Umbilical cord (tissue), 2 donors: Measurements from ENCODE around the gene HOXC10. TPM values are rescaled to one million over a fixed set of nuclear protein-coding genes. Genes with fewer than 3 reads are reported as not detected.

Experiments
- DNase-seq: peaks from one replicate; pipeline ENCODE4 v3.0.0-alpha.2; 2015; ENCODE audit warnings: low spot score
- total RNA-seq: library from RNA; depleted of rRNA; stranded (reverse); fragments of >200 nt; gene quantifications from one replicate; pipeline ENCODE4 v1.2.3, GENCODE V29; 2014; ENCODE audit warnings: low replicate concordance; ENCODE audit not compliant: insufficient read depth

HOXC10 gene
- total RNA-seq, 1 donor from 2014 or later, result 3.4 TPM

GRCh38 chr12:54002278-54002914 lies 17.4 kb downstream of the HOXC10 start:
- no peak for DNase-seq

- no peak for DNase-seq
Observed at GRCh38 chr12:54002915-54003389, 18.0 kb downstream of the HOXC10 start.

- DNase-seq, result no peak
Observed at GRCh38 chr12:54003625-54004024, 18.7 kb downstream of the HOXC10 start.

GRCh38 chr12:54004063-54004840 lies 19.3 kb downstream of the HOXC10 start:
- no peak for DNase-seq

GRCh38 chr12:54004841-54005530 lies 20.0 kb downstream of the HOXC10 start:
- DNase-seq, result no peak

GRCh38 chr12:54005531-54005852 lies 20.5 kb downstream of the HOXC10 start:
- DNase-seq, result no peak

GRCh38 chr12:54005853-54006558 lies 21.1 kb downstream of the HOXC10 start:
- DNase-seq, result peak; percentile 95

- peak; percentile 84 for DNase-seq
Observed at GRCh38 chr12:54006559-54007220, 21.7 kb downstream of the HOXC10 start.

GRCh38 chr12:54007538-54008259 lies 22.8 kb downstream of the HOXC10 start:
- DNase-seq, result no peak

GRCh38 chr12:54008260-54008552 lies 23.3 kb downstream of the HOXC10 start:
- no peak for DNase-seq

- DNase-seq, result no peak
Observed at GRCh38 chr12:54009171-54010052, 24.5 kb downstream of the HOXC10 start.

GRCh38 chr12:54010053-54010971 lies 25.4 kb downstream of the HOXC10 start:
- DNase-seq, result no peak

- no peak for DNase-seq
Observed at GRCh38 chr12:54010972-54011664, 26.2 kb downstream of the HOXC10 start.

- DNase-seq, result no peak
Observed at GRCh38 chr12:54011665-54012532, 27.0 kb downstream of the HOXC10 start.

GRCh38 chr12:54012631-54013409 lies 27.9 kb downstream of the HOXC10 start:
- no peak for DNase-seq

GRCh38 chr12:54014377-54015017 lies 29.6 kb downstream of the HOXC10 start:
- no peak for DNase-seq
